ENCODE results near the gene VTA1.

VTA1 gene

DNA sequence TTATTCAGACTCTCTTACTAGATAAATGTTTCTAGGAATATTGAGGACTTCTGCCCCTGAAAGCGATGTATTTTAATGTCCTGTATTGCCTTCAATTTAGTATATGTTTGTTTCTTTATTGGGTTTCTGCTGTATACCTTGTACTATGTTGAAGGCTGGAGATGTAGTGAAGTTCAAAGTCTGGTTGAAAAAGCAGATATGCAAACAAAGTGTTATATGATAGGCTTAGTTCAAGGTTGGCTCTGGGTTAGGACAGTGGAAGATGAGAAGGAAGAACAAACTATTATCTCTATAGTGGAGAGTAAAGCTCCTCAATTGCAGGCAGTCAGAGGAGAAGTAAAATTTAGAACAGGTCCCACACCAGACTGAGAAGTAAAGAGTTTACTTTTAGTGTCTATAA is 118.4 kb downstream of the VTA1 start:
- TF ChIP-seq, protein P1, sequence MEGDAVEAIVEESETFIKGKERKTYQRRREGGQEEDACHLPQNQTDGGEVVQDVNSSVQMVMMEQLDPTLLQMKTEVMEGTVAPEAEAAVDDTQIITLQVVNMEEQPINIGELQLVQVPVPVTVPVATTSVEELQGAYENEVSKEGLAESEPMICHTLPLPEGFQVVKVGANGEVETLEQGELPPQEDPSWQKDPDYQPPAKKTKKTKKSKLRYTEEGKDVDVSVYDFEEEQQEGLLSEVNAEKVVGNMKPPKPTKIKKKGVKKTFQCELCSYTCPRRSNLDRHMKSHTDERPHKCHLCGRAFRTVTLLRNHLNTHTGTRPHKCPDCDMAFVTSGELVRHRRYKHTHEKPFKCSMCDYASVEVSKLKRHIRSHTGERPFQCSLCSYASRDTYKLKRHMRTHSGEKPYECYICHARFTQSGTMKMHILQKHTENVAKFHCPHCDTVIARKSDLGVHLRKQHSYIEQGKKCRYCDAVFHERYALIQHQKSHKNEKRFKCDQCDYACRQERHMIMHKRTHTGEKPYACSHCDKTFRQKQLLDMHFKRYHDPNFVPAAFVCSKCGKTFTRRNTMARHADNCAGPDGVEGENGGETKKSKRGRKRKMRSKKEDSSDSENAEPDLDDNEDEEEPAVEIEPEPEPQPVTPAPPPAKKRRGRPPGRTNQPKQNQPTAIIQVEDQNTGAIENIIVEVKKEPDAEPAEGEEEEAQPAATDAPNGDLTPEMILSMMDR (IDR thresholded peaks at IDR 0.05; ENCODE audit: extremely low read depth, missing control alignments), result no peak
- DNase-seq (ENCODE audit: low spot score), result no peak

DNA sequence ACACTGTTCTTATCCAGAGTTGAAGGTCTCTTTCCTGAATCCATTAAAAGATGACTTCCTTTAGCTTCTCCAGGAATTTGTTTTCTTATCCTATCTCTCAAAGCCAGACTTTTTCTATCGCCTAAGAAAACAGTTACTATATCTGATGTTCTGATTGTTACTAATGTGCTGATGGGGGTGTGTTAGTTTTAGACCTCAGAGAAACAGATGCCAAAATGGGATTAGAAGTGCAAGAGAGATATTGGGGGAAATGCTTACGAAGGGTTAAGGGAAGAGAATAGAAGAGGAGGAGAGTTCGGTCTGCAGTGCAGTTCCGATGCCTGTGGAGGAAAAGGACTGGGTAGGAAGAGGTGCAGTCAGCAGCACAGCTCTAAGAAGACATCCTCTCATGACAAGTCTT is 119.0 kb downstream of the VTA1 start:
- TF ChIP-seq, protein P1 (IDR thresholded peaks at IDR 0.05; ENCODE audit: extremely low read depth, missing control alignments), result no peak
- DNase-seq (ENCODE audit: low spot score), result no peak

DNA sequence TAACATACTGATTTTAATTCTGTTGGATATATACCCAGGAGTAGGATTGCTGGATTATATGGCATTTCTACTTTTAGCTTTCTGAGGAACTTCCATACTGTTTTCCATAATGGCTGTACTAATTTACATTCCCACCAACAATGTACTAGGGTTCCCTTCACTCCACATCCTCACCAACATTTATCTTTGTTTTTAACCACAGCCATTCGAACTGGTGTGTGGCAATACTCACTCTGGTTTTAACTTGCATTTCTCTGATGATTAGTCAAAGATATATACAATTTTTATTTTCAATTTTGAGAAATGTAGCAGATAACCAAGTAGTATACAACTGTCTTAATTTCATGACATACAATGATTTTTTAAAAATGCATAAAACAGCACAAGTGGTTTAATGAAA is 124.4 kb downstream of the VTA1 start:
- DNase-seq (ENCODE audit: low spot score), result no peak
- TF ChIP-seq, protein P1 (IDR thresholded peaks at IDR 0.05; ENCODE audit: extremely low read depth, missing control alignments), result no peak

All from GM20000 (cell line).